Tibial nerve (tissue), 4 donors: ENCODE data around the gene CCDC63.

Source experiments
- CTCF ChIP-seq, 5 experiments: fragments of 200-600 bp in 3 of 5; fragments of 450-650 bp in 2 of 5; sonication (generic) in 3 of 5; IDR thresholded peaks; one replicate each; pipeline ENCODE4 v1.5.1; 2016 to 2019; ENCODE audit warnings: antibody characterized with exemption in 5 of 5, mild to moderate bottlenecking in 3 of 5, moderate library complexity in 2 of 5
- EP300 ChIP-seq, 2 donors: sonication (generic); formaldehyde crosslinking; IDR thresholded peaks; one replicate each; pipeline ENCODE4 v1.6.1; 2017; ENCODE audit warnings: antibody characterized with exemption in 2 of 2, mild to moderate bottlenecking in 1 of 2
- POLR2A ChIP-seq, 2 donors: fragments of 450-650 bp; IDR thresholded peaks; one replicate each; pipeline ENCODE4 v1.6.1; 2017; ENCODE audit warnings: antibody characterized with exemption in 2 of 2, mild to moderate bottlenecking in 2 of 2, moderate library complexity in 2 of 2

- no peak for TF ChIP-seq POLR2A (IDR thresholded peaks at IDR 0.05)
- no peak for TF ChIP-seq EP300 (IDR thresholded peaks at IDR 0.05)
- no peak for TF ChIP-seq CTCF (IDR thresholded peaks at IDR 0.05)
Observed at GRCh38 chr12:110813756-110814155, 33.0 kb upstream of the CCDC63 start.
